DND-41 (cell line): ENCODE results near the gene MBL2.

ENCODE experiments used
- CTCF ChIP-seq: IDR thresholded peaks from 2 replicates; pipeline ENCODE4 v1.5.1; 2012; ENCODE audit warnings: borderline replicate concordance, low read length, moderate library complexity, mild to moderate bottlenecking; ENCODE audit not compliant: poor library complexity, severe bottlenecking; ENCODE audit errors: extremely low read depth
- EZH2 ChIP-seq: IDR thresholded peaks from 3 replicates; pipeline ENCODE4 v1.6.1; 2012; ENCODE audit warnings: borderline replicate concordance, low read depth, mild to moderate bottlenecking, moderate library complexity, low read length, inconsistent platforms; ENCODE audit not compliant: severe bottlenecking

DNA sequence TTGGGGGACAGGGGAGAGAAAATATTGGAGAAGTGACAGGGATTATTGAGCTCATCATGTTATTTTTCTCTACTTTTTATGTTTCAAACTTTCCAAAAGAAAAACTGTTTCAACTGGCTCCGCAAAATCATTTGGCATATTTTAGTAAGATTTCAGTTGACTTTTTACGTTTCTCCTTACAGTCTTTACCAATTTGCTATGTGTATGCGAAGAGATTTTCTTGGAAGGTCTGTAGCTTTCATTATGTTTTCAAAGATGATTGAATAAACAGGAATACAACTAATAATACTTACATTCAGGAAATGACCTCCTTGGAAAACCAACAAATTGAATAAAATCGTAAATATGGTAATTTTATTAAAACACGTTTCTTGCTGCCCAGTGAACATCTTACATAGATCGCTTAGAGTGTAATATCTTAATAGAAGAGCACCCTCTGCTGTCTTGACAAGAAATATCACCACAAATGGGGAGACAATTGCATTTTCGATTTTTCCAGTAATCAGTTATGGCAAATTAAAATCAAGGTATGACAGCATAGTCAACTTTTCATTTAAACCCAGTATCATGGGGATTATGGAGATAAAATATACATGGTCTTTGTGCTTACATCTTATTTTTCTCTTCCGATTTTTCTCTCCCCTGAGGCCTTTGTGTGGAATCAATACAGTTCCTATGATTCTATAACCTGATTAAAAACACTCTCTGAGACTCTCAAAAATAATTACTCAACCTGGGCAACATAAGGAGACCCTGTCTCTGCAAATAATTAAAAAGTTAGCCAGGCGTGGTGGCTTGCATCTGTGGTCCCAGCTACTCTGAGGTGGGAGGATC, 43.1 kb downstream of the MBL2 start:
- TF ChIP-seq CTCF (peak; percentile 55), EZH2 (no peak)
